ENCODE measurements around the gene MCUR1. TPM values are rescaled to one million over a fixed set of nuclear protein-coding genes. Genes with fewer than 3 reads are reported as not detected.
A peak's percentile ranks its signal among the peaks of the same experiment; 100 is the strongest.

Gene MCUR1
- total and polyA plus RNA-seq, 9 of the 15 experiments (the other 6 are each of a cell fraction or from before 2014, with no cell fraction given) = 5.1 to 60.2 (median 41.4) TPM

DNA sequence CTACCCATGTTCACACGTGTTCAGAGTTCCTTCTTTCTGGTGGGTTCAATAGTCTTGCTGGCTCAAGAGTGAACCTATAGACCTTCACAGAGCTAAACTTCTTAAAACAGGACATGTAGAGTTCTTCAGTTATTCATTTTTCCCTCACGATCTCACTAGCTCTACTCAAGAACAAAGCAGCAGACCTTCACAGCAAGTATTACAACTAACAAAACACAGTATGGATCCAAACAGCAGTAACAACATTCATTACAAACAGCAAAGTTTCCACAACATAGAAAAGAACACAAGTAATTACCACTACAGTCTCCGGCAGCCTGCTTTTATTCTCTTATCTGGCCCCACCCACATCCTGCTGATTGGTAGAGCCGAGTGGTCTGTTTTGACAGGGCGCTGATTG is 39.5 kb upstream of the MCUR1 start (continued):
- TF ChIP-seq, protein P1, sequence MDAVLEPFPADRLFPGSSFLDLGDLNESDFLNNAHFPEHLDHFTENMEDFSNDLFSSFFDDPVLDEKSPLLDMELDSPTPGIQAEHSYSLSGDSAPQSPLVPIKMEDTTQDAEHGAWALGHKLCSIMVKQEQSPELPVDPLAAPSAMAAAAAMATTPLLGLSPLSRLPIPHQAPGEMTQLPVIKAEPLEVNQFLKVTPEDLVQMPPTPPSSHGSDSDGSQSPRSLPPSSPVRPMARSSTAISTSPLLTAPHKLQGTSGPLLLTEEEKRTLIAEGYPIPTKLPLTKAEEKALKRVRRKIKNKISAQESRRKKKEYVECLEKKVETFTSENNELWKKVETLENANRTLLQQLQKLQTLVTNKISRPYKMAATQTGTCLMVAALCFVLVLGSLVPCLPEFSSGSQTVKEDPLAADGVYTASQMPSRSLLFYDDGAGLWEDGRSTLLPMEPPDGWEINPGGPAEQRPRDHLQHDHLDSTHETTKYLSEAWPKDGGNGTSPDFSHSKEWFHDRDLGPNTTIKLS (IDR thresholded peaks at IDR 0.05; ENCODE audit: borderline replicate concordance, low read depth) = no peak
- TF ChIP-seq SREBF2 (CRISPR knock-in tag; IDR thresholded peaks at IDR 0.05) = no peak
- TF ChIP-seq POLR2A (conservative IDR thresholded peaks at IDR 0.05) = peak; percentile 68
- TF ChIP-seq, protein P2, sequence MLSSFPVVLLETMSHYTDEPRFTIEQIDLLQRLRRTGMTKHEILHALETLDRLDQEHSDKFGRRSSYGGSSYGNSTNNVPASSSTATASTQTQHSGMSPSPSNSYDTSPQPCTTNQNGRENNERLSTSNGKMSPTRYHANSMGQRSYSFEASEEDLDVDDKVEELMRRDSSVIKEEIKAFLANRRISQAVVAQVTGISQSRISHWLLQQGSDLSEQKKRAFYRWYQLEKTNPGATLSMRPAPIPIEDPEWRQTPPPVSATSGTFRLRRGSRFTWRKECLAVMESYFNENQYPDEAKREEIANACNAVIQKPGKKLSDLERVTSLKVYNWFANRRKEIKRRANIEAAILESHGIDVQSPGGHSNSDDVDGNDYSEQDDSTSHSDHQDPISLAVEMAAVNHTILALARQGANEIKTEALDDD (IDR thresholded peaks at IDR 0.05) = no peak
- TF ChIP-seq SUPT5H (IDR thresholded peaks at IDR 0.05) = peak; percentile 51; the same call in 1 of the 2 replicates

DNA sequence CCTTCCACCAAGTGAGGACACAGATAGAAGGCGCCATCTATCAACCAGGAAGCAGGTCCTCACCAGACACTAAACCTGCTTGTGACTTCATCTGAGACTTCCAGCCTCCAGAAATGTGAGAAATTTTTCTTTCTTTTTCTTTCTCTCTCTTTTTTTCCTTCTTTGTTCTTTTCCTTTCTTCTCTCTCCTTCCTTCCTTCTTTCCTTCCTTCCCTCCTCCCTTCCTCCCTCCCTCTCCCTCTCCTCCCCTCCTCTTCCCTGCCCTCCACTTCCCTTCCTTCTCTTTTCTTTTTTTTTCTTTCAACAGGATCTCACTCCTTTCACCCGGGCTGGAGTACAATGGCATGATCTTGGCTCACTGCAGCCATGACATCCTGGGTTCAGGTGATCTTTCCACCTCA is 37.4 kb upstream of the MCUR1 start:
- 0 out of 2 replicates have a peak, but pooled peaks have one; percentile 23 for TF ChIP-seq LARP7 (IDR thresholded peaks at IDR 0.05)
- TF ChIP-seq TBL1XR1 (IDR thresholded peaks at IDR 0.05; ENCODE audit: low read length in 2 of 2) = no peak
- TF ChIP-seq, protein P3, sequence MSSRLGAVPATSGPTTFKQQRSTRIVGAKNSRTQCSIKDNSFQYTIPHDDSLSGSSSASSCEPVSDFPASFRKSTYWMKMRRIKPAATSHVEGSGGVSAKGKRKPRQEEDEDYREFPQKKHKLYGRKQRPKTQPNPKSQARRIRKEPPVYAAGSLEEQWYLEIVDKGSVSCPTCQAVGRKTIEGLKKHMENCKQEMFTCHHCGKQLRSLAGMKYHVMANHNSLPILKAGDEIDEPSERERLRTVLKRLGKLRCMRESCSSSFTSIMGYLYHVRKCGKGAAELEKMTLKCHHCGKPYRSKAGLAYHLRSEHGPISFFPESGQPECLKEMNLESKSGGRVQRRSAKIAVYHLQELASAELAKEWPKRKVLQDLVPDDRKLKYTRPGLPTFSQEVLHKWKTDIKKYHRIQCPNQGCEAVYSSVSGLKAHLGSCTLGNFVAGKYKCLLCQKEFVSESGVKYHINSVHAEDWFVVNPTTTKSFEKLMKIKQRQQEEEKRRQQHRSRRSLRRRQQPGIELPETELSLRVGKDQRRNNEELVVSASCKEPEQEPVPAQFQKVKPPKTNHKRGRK (tag; IDR thresholded peaks at IDR 0.05) = peak; percentile 94
- TF ChIP-seq, protein P4, sequence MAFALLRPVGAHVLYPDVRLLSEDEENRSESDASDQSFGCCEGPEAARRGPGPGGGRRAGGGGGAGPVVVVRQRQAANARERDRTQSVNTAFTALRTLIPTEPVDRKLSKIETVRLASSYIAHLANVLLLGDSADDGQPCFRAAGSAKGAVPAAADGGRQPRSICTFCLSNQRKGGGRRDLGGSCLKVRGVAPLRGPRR (CRISPR knock-in tag; IDR thresholded peaks at IDR 0.05) = no peak
- no peak for TF ChIP-seq FOS (IDR thresholded peaks at IDR 0.05; ENCODE audit: extremely low read depth, insufficient read length)
- 0 out of 2 replicates have a peak, but pooled peaks have one; percentile 16 for TF ChIP-seq ARID1B (IDR thresholded peaks at IDR 0.05)
- TF ChIP-seq SLC30A9 (CRISPR knock-in tag; IDR thresholded peaks at IDR 0.05) = no peak
- TF ChIP-seq SREBF1 (IDR thresholded peaks at IDR 0.05; ENCODE audit: borderline replicate concordance, low read depth, low read length) = no peak
- no peak for TF ChIP-seq L3MBTL2 (IDR thresholded peaks at IDR 0.05)
- peak; percentile 8; the same call in 1 of the 2 replicates for TF ChIP-seq TAF7 (tag; IDR thresholded peaks at IDR 0.05)
- TF ChIP-seq CREB1 (IDR thresholded peaks at IDR 0.05) = no peak
- no peak for TF ChIP-seq CREB1 (CRISPR knock-in tag; IDR thresholded peaks at IDR 0.05)
- TF ChIP-seq, protein P5, sequence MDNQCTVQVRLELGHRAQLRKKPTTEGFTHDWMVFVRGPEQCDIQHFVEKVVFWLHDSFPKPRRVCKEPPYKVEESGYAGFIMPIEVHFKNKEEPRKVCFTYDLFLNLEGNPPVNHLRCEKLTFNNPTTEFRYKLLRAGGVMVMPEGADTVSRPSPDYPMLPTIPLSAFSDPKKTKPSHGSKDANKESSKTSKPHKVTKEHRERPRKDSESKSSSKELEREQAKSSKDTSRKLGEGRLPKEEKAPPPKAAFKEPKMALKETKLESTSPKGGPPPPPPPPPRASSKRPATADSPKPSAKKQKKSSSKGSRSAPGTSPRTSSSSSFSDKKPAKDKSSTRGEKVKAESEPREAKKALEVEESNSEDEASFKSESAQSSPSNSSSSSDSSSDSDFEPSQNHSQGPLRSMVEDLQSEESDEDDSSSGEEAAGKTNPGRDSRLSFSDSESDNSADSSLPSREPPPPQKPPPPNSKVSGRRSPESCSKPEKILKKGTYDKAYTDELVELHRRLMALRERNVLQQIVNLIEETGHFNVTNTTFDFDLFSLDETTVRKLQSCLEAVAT (IDR thresholded peaks at IDR 0.05) = peak in 1 of 2 experiments; percentile 69; a peak in 1 of 4 replicates
- H3K9me3 ChIP-seq (replicated peaks; ENCODE audit: control insufficient read depth, insufficient read depth, low read depth, low read length) = 0 out of 2 replicates have a peak, but pooled peaks cover 2% of the 10 kb centered on the region
- H3K4me1 ChIP-seq (replicated peaks in 1 of 2; ENCODE audit: control insufficient read depth in 2 of 2, insufficient read depth in 2 of 2, low read length in 2 of 2) = peaks cover 0 to 6% of the 10 kb centered on the region in 2 experiments; a peak in 1 of 5 replicates
- no peak overlapping the region for H3K4me2 ChIP-seq (ENCODE audit: insufficient read depth, low read length)
- no peak overlapping the region for H3K9ac ChIP-seq (ENCODE audit: insufficient read depth in 1 of 2, low read depth in 2 of 2, low read length in 2 of 2)
- no peak for ATAC-seq
- H3K27me3 ChIP-seq (ENCODE audit: control insufficient read depth in 2 of 2, insufficient read depth in 2 of 2, low read length in 2 of 2) = no peaks in the 10 kb centered on the region
- CTCF ChIA-PET (ENCODE audit: low intra/inter-chr PET ratio) = no interaction called here
- no peak overlapping the region for H3K4me3 ChIP-seq
- H3K9me1 ChIP-seq (ENCODE audit: control insufficient read depth, insufficient read depth, low read length) = no peaks in the 10 kb centered on the region
- 14% methylated on average over 2 of the region's 2 CpGs for WGBS (ENCODE audit: insufficient coverage, low coverage, missing lambda C conversion rate)
- no TSS peak for BruUV-seq (replicated peaks)
- H4K20me1 ChIP-seq (replicated peaks; ENCODE audit: control insufficient read depth, insufficient read depth, low read length) = no peaks in the 10 kb centered on the region
- no peaks in the 10 kb centered on the region for H3K79me2 ChIP-seq (ENCODE audit: control insufficient read depth, insufficient read depth, low read length)
- no peaks in the 10 kb centered on the region for H3K36me3 ChIP-seq (ENCODE audit: control insufficient read depth, insufficient read depth, low read length)
- no peak overlapping the region for H3K27ac ChIP-seq (ENCODE audit: extremely low read depth, low read depth, low read length)
- DNase-seq (ENCODE audit: extremely low read depth in 1 of 4, low spot score in 3 of 4) = no peak
- POLR2A ChIA-PET = no interaction called here
- FAIRE-seq = no peak
- intact Hi-C loops (cut with micrococcal nuclease) = no loop called here
- in situ Hi-C loops (cut with MboI) = no loop called here
- H2AFZ ChIP-seq (ENCODE audit: low read depth, low read length) = no peak overlapping the region

Measured in K562 (cell line).